Measurements from ENCODE around the gene MYPOP.

DNA sequence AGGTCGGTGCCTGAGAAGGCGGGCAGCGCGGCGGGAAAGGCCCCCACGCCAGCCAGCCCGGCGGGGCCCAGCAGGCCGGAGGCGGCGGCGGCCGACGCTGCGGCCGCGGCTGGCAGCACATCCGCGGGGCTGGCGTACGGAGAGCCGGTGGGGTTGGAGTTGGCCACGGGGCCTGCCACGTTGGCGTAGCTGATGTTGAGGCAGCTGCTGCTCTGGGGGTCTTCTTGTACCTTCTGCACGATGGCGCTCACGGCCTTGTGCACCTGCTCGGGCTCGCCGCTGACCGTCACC, 38.0 kb upstream of the MYPOP start:
- TF ChIP-seq, protein P1, sequence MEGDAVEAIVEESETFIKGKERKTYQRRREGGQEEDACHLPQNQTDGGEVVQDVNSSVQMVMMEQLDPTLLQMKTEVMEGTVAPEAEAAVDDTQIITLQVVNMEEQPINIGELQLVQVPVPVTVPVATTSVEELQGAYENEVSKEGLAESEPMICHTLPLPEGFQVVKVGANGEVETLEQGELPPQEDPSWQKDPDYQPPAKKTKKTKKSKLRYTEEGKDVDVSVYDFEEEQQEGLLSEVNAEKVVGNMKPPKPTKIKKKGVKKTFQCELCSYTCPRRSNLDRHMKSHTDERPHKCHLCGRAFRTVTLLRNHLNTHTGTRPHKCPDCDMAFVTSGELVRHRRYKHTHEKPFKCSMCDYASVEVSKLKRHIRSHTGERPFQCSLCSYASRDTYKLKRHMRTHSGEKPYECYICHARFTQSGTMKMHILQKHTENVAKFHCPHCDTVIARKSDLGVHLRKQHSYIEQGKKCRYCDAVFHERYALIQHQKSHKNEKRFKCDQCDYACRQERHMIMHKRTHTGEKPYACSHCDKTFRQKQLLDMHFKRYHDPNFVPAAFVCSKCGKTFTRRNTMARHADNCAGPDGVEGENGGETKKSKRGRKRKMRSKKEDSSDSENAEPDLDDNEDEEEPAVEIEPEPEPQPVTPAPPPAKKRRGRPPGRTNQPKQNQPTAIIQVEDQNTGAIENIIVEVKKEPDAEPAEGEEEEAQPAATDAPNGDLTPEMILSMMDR (IDR thresholded peaks at IDR 0.05; ENCODE audit: low read depth, low read length): no peak
- TF ChIP-seq POLR2A (IDR thresholded peaks at IDR 0.05; ENCODE audit: extremely low read depth, insufficient read length): no peak
- TF ChIP-seq, protein P2, sequence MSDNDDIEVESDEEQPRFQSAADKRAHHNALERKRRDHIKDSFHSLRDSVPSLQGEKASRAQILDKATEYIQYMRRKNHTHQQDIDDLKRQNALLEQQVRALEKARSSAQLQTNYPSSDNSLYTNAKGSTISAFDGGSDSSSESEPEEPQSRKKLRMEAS (IDR thresholded peaks at IDR 0.05; ENCODE audit: low read depth, low read length): no peak
- TF ChIP-seq MYC (IDR thresholded peaks at IDR 0.05; ENCODE audit: low read depth, low read length): no peak

Measured in NB4 (cell line).